ENCODE data around the gene DPH7.
A peak's percentile ranks its signal among the peaks of the same experiment; 100 is the strongest.
"Not testable (repeated sequence)": the region's sequence is repeated elsewhere in the genome, so short reads cannot be mapped to it uniquely, and the experiment has no call there.

DPH7 gene

DNA sequence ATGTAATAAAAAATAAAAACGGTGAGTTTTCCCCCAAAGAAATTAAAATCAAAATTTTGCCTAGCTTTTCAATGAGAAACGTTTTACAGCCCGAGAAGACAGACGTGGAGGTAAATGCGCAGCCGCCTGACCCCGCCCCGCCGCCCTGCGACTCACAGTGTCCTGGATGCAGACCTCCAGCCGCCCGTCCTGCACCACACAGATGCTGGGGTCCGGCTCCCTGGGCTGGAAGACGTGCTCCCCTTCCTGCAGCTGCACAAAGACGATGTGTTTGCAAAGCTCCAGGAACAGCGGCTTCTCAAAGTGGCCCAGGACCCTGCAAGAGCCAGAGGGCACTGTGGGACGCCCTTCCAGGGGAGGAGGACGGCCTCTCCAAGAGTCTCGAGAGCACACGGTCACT is 36.2 kb downstream of the DPH7 start:
- no peak for DNase-seq (ENCODE audit: low spot score)
- TF ChIP-seq, protein P1, sequence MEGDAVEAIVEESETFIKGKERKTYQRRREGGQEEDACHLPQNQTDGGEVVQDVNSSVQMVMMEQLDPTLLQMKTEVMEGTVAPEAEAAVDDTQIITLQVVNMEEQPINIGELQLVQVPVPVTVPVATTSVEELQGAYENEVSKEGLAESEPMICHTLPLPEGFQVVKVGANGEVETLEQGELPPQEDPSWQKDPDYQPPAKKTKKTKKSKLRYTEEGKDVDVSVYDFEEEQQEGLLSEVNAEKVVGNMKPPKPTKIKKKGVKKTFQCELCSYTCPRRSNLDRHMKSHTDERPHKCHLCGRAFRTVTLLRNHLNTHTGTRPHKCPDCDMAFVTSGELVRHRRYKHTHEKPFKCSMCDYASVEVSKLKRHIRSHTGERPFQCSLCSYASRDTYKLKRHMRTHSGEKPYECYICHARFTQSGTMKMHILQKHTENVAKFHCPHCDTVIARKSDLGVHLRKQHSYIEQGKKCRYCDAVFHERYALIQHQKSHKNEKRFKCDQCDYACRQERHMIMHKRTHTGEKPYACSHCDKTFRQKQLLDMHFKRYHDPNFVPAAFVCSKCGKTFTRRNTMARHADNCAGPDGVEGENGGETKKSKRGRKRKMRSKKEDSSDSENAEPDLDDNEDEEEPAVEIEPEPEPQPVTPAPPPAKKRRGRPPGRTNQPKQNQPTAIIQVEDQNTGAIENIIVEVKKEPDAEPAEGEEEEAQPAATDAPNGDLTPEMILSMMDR (IDR thresholded peaks at IDR 0.05; ENCODE audit: extremely low read depth, missing control alignments) = no peak

DNA sequence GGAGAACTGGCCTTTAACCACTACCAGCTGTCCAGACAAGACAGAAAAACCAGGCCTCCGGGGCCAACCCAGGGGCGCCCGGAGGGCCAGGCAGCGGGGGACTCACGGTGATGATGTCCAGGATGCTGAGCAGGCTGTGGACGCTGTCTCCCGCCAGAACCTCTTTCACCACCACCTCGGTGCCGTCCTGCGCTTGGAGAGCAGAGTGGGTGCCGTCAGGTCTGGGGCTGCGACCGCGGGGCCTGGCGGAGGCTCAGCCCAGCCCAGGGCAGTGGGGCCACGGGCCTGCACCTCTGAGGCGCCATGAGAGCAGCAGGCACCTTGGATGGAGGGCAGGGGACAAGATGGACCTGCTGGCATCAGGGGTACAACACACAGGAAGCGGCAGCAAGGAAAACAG is 38.2 kb downstream of the DPH7 start:
- DNase-seq (ENCODE audit: low spot score) = no peak
- TF ChIP-seq, protein P1 (IDR thresholded peaks at IDR 0.05; ENCODE audit: extremely low read depth, missing control alignments) = no peak

DNA sequence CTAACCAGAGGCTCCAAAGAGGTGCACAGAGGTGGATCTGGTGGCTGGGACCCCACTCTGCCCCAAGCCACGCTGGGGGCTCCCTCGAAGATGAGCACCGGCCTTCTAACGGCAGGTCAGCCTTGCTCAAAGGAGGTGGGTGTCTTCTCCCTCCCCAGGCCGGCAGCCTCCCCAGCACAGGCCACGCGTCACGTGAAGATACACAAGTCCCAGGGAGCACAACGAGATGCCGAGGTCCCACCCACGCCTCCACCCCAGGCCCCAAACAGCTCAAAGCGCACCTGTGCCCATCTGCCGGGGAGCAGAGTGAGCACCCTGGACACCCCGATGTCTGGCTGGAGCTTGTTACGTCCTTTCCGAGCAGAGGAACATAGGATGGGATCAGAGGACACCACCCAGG is 40.7 kb downstream of the DPH7 start:
- TF ChIP-seq, protein P1 (IDR thresholded peaks at IDR 0.05; ENCODE audit: extremely low read depth, missing control alignments) = no peak

DNA sequence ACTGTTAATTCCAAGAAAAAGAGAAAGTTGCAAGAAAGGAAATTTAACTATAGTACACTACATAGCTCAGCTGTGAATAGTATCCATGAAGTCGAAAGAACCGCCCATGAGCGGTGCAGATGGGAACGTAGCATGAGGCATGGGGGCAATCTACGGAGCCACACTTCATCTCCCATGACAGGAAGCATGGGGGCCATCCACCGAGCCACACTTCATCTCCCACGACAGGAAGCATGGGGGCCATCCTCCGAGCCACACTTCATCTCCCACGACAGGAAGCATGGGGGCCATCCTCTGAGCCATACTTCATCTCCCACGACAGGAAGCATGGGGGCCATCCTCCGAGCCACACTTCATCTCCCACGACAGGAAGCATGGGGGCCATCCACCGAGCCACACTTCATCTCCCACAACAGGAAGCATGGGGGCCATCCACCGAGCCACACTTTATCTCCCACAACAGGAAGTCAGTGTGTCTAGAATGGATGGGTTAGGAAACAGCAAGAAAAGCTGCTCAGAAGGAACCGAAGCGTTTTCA is 42.1 kb downstream of the DPH7 start:
- not testable (repeated sequence) for DNase-seq (ENCODE audit: low spot score)

More for the DNA sequence above, 40.7 kb downstream of the DPH7 start:
- no peak for DNase-seq (ENCODE audit: low spot score)

DNA sequence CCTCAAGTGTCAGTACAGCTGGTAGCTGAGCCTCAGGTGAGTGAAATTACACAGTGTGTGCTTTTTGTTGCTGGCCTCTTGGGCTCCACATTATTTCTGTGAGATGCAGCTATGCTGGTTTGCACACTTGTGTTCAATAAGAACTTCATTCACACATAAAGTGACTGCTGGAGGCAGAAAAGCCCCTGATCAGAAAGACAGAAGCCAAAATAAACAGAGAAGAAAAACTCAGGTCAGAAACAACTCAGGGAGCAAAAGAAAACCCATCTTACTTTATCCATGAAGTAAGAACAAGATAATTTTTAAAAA is 43.7 kb downstream of the DPH7 start:
- no peak for DNase-seq (ENCODE audit: low spot score)
- TF ChIP-seq, protein P1 (IDR thresholded peaks at IDR 0.05; ENCODE audit: extremely low read depth, missing control alignments) = no peak

DNA sequence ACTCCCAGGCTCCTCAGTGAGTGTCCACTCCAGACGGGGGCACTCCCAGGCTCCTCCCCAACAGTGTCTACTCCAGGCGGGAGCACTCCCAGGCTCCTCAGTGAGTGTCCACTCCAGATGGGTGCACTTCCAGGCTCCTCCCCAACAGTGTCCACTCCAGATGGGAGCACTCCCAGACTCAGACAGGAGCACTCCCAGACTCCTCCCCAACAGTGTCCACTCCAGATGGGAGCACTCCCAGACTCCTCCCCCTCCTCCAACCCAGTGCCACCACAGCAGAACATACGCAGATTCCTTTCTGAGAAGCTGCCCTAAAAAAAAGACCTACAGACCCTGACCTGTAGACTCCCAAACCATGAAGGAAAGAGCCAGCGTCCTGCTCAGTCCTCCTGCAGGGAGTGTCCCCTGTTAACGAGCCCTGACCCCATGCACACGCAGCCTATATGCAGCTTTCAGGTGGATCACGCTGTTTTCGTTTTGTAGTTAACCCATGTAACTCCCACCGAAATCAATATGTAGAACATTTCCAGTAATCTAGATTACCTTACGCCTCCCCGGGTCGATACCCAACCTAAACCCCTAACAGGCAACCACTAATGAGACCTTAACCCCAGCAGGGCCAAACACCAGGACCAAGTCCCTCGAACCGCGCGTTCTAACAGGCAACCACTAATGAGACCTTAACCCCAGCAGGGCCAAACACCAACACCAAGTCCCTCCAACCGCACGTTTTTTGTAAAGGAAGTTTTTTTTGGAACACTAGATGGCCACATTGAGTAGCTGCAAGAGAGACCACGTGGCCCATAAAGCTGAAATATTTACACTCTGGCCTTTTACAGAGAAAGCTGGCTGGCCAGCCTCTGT is 44.2 kb downstream of the DPH7 start:
- peak; percentile 75 for DNase-seq (ENCODE audit: low spot score)
- TF ChIP-seq, protein P1 (IDR thresholded peaks at IDR 0.05; ENCODE audit: extremely low read depth, missing control alignments) = peak; percentile 43

DNA sequence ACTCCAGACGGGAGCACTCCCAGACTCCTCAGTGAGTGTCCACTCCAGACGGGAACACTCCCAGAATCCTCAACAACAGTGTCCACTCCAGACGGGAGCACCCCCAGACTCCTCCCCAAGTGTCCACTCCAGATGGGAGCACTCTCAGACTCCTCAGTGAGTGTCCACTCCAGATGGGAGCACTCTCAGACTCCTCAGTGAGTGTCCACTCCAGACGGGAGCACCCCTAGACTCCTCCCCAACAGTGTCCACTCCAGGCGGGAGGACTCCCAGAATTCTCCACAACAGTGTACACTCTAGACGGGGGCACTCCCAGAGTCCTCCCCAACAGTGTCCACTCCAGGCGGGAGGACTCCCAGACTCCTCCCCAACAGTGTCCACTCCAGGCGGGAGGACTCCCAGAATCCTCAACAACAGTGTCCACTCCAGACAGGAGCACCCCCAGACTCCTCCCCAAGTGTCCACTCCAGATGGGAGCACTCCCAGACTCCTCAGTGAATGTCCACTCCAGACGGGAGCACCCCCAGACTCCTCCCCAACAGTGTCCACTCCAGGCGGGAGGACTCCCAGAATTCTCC is 45.7 kb downstream of the DPH7 start:
- not testable (repeated sequence) for DNase-seq (ENCODE audit: low spot score)

DNA sequence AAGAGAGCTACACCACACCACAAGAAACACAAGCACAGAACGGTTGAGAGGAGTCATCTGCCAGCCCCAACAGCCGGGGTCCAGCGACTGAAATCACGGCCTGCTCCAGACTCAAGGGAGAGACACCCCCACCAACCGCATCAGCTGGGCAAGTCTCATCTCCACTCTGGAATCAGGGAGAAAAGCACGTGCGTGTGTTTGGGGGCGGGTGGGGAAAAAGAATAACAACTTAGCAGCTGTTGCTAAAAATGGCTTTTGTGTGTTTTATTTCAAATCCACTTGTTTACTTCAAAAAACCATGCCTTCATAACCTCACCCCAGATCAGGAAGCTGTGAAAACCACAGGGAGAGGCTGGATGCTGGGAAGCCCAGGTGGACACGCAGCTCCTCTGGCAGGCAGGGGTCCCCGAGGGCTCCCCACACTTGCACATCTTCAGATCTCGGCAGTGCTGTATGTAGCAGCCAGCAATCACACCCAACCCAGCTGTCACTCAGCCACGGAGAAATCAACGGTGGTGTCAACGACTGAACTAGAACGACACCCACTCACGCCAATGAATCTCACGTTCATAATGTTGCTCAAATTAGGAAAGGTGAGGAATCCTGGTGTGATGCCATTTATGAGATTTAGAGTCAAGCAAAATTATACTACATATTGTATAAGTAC is 47.5 kb downstream of the DPH7 start:
- no peak for DNase-seq (ENCODE audit: low spot score)

More for the DNA sequence above, 47.5 kb downstream of the DPH7 start:
- TF ChIP-seq, protein P1 (IDR thresholded peaks at IDR 0.05; ENCODE audit: extremely low read depth, missing control alignments) = no peak
